Transverse colon (tissue), 4 donors: ENCODE data around the gene PLPP7. TPM values are rescaled to one million over a fixed set of nuclear protein-coding genes. Genes with fewer than 3 reads are reported as not detected.

Source experiments
- DNase-seq: peaks from one replicate; pipeline ENCODE4 v3.0.0-alpha.2; 2019
- H3K27ac ChIP-seq, 4 donors: fragments of 200-600 bp; sonication (generic); 2 replicates each; pipeline ENCODE4 v1.5.1; 2016 to 2018; ENCODE audit warnings: inconsistent platforms in 4 of 4
- H3K27me3 ChIP-seq: fragments of 200-600 bp; sonication (generic); 2 replicates; pipeline ENCODE4 v1.5.1; 2017; ENCODE audit warnings: inconsistent platforms
- H3K36me3 ChIP-seq, 4 donors: fragments of 200-600 bp; sonication (generic); 2 replicates each; pipeline ENCODE4 v1.5.1; 2017 to 2019; ENCODE audit warnings: inconsistent platforms in 4 of 4
- H3K4me1 ChIP-seq, 4 donors: fragments of 200-600 bp; sonication (generic); 2 replicates each; pipeline ENCODE4 v1.5.1; 2017 to 2020; ENCODE audit warnings: inconsistent platforms in 4 of 4
- H3K4me3 ChIP-seq, 4 donors: fragments of 200-600 bp; sonication (generic); 1 replicate in 1 of 4; 2 replicates in 3 of 4; pipeline versions ENCODE4 v1.5.1 to v1.6.1; 2017 to 2019; ENCODE audit warnings: inconsistent platforms in 4 of 4
- H3K9me3 ChIP-seq, 2 donors: fragments of 200-600 bp; sonication (generic); 2 replicates each; pipeline ENCODE4 v1.5.1; 2017 to 2019; ENCODE audit warnings: inconsistent platforms in 2 of 2
- CTCF ChIP-seq, 5 experiments: fragments of 200-600 bp in 3 of 5; fragments of 450-650 bp in 2 of 5; sonication (generic) in 3 of 5; IDR thresholded peaks; 1 replicate in 2 of 5; 2 replicates in 3 of 5; pipeline ENCODE4 v1.5.1; 2016 to 2017; ENCODE audit warnings: antibody characterized with exemption in 5 of 5, inconsistent platforms in 3 of 5, mild to moderate bottlenecking in 2 of 5, moderate library complexity in 1 of 5
- EP300 ChIP-seq: sonication (generic); formaldehyde crosslinking; IDR thresholded peaks from one replicate; pipeline ENCODE4 v1.6.1; 2017; ENCODE audit warnings: antibody characterized with exemption, low read depth
- POLR2A ChIP-seq: fragments of 450-650 bp; IDR thresholded peaks from one replicate; pipeline ENCODE4 v1.6.1; 2016; ENCODE audit warnings: antibody characterized with exemption, mild to moderate bottlenecking, moderate library complexity
- POLR2AphosphoS5 ChIP-seq, 3 donors: sonication (generic); formaldehyde crosslinking; IDR thresholded peaks; one replicate each; pipeline ENCODE4 v1.6.1; 2016; ENCODE audit warnings: antibody characterized with exemption in 3 of 3
- WGBS, 2 donors: methylation state at CpG; one replicate each; pipeline ENCODE4 v1.1.5; 2018; ENCODE audit warnings: low coverage in 1 of 2; 5-methylcytosine and 5-hydroxymethylcytosine counted together
- in situ Hi-C, 4 donors: fragments of 200-750 bp; cut with MboI; loops; one replicate each; pipeline versions ENCODE4 v1.15.0 to v1.15.1; 2017; ENCODE audit warnings: low sequenced_read_pairs in 3 of 4, low pct_ligation_motif_present in 1 of 4, low pct_unique_long_range_greater_than_20kb in 1 of 4
- intact Hi-C: fragments of 100-400 bp; cut with DNase I; formaldehyde crosslinking; loops from one replicate; pipeline ENCODE4 v1.15.1; 2023; ENCODE audit warnings: low total_unique reads
- total RNA-seq, 4 donors: library from RNA; depleted of rRNA; stranded (reverse); fragments of >200 nt; gene quantifications; one replicate each; pipeline ENCODE4 v1.1.0, GENCODE V29; 2016

The PLPP7 gene
- total RNA-seq, 4 donors from 2014 or later = 3.0 to 10.3 (median 4.1) TPM

GRCh38 chr9:131274674-131275331 lies 14.7 kb upstream of the PLPP7 start:
- in situ Hi-C loops = no loop called here
- peak overlapping the region; percentile 11 to 79 (median 73) for H3K4me3 ChIP-seq
- peak; percentile 65 for DNase-seq
- WGBS, 2 donors = 73% methylated on average over 18 of the region's 18 CpGs; no CpG with 5 or more reads in 1 of the 2 donors
- H3K27ac ChIP-seq = peak overlapping the region; percentile 76 to 84 (median 82)
- H3K27me3 ChIP-seq = peaks cover 34% of the 10 kb centered on the region
- TF ChIP-seq POLR2AphosphoS5 (IDR thresholded peaks at IDR 0.05) (peak in 2 of 3 donors; percentile 53 to 55), POLR2A (peak; percentile 32), CTCF (IDR thresholded peaks at IDR 0.05) (no peak)
- no peaks in the 10 kb centered on the region for H3K36me3 ChIP-seq
- H3K9me3 ChIP-seq = no peaks in the 10 kb centered on the region
- peaks cover 5 to 28% (median 12%) of the 10 kb centered on the region in 4 donors for H3K4me1 ChIP-seq
- intact Hi-C loops = no loop called here

GRCh38 chr9:131275332-131276093 lies 14.0 kb upstream of the PLPP7 start:
- Histone ChIP-seq H3K4me1 (peaks cover 5 to 28% (median 12%) of the 10 kb centered on the region in 4 donors), H3K27ac (peak overlapping the region; percentile 76 to 84 (median 82)), H3K4me3 (peak overlapping the region; percentile 24 to 79 (median 73)), H3K9me3 (no peaks in the 10 kb centered on the region), H3K27me3 (peaks cover 39% of the 10 kb centered on the region), H3K36me3 (no peaks in the 10 kb centered on the region)
- WGBS, 2 donors = 50% methylated on average over 29 of the region's 29 CpGs; no CpG with 5 or more reads in 1 of the 2 donors
- intact Hi-C loops (no loop called here), in situ Hi-C loops (no loop called here)
- peak; percentile 49 for DNase-seq
- TF ChIP-seq CTCF (IDR thresholded peaks at IDR 0.05) = no peak
- no peak for TF ChIP-seq POLR2A
- no peak for TF ChIP-seq EP300
- TF ChIP-seq POLR2AphosphoS5 (IDR thresholded peaks at IDR 0.05) = no peak

- H3K4me1 ChIP-seq = peaks cover 3 to 20% (median 12%) of the 10 kb centered on the region in 4 donors
- H3K4me3 ChIP-seq = peak within 1 kb of the TSS; percentile 72 to 84 (median 76)
- peaks cover 47% of the 10 kb centered on the region for H3K27me3 ChIP-seq
Measured at GRCh38 chr9:131276094-131276888, 13.2 kb upstream of the PLPP7 start, which contains the start of gene FAM78A. Gene FAM78A (minus strand): TSS chr9:131276510. CDS start chr9:131276179, 331 bp downstream.

GRCh38 chr9:131276891-131277286 lies 12.6 kb upstream of the PLPP7 start:
- no peak for TF ChIP-seq POLR2AphosphoS5 (IDR thresholded peaks at IDR 0.05)
- TF ChIP-seq EP300 = no peak
- TF ChIP-seq CTCF (IDR thresholded peaks at IDR 0.05) = no peak
- TF ChIP-seq POLR2A = no peak
- Histone ChIP-seq H3K27me3 (peaks cover 53% of the 10 kb centered on the region), H3K36me3 (no peaks in the 10 kb centered on the region), H3K4me1 (peaks cover 0 to 17% (median 11%) of the 10 kb centered on the region in 4 donors), H3K27ac (peak overlapping the region; percentile 76 to 84 (median 82)), H3K4me3 (peak overlapping the region; percentile 72 to 84 (median 76)), H3K9me3 (no peaks in the 10 kb centered on the region)
- intact Hi-C loops = no loop called here
- DNase-seq = no peak
- in situ Hi-C loops = no loop called here
- 2% methylated on average over 18 of the region's 60 CpGs; no CpG with 5 or more reads in 1 of the 2 donors for WGBS, 2 donors

More at GRCh38 chr9:131276094-131276888, 13.2 kb upstream of the PLPP7 start, which contains the start of gene FAM78A:
- peak; percentile 57 for DNase-seq
- in situ Hi-C loops = no loop called here
- WGBS, 2 donors = 9 to 19% methylated on average over 5 to 45 of the region's 76 CpGs
- intact Hi-C loops = no loop called here
- H3K36me3 ChIP-seq = no peaks in the 10 kb centered on the region
- H3K9me3 ChIP-seq = no peaks in the 10 kb centered on the region
- TF ChIP-seq POLR2AphosphoS5 (IDR thresholded peaks at IDR 0.05) (peak in 1 of 3 donors; percentile 19), POLR2A (no peak)
- H3K27ac ChIP-seq = peak within 1 kb of the TSS; percentile 76 to 84 (median 82)
